ENCODE measurements around the gene GJB3.
"Not testable (repeated sequence)": the region's sequence is repeated elsewhere in the genome, so short reads cannot be mapped to it uniquely, and the experiment has no call there.

GJB3 gene

GRCh38 chr1:34761776-34762307 is 19.2 kb upstream of the GJB3 start:
- H3K27me3 ChIP-seq (ENCODE audit: control insufficient read depth, insufficient read depth, low read length), result no peaks in the 10 kb centered on the region

GRCh38 chr1:34762474-34763141 is 18.4 kb upstream of the GJB3 start:
- Histone ChIP-seq H3K9me3 (ENCODE audit: control insufficient read depth, insufficient read depth, low read length) (no peaks in the 10 kb centered on the region), H3K9ac (ENCODE audit: low read depth, low read length) (no peak overlapping the region), H3K27me3 (ENCODE audit: control insufficient read depth, insufficient read depth, low read length) (no peaks in the 10 kb centered on the region), H3K36me3 (ENCODE audit: control insufficient read depth, insufficient read depth, low read length) (no peaks in the 10 kb centered on the region), H3K4me1 (ENCODE audit: control insufficient read depth, insufficient read depth, low read length) (peaks cover 11% of the 10 kb centered on the region), H3K4me3 (ENCODE audit: low read depth, low read length) (no peak overlapping the region)

More at GRCh38 chr1:34761776-34762307, 19.2 kb upstream of the GJB3 start:
- H3K4me1 ChIP-seq (ENCODE audit: control insufficient read depth, insufficient read depth, low read length), result peaks cover 11% of the 10 kb centered on the region
- H3K9ac ChIP-seq (ENCODE audit: low read depth, low read length), result no peak overlapping the region
- no peaks in the 10 kb centered on the region for H3K36me3 ChIP-seq (ENCODE audit: control insufficient read depth, insufficient read depth, low read length)
- H3K4me3 ChIP-seq (ENCODE audit: low read depth, low read length), result no peak overlapping the region
- no peaks in the 10 kb centered on the region for H3K9me3 ChIP-seq (ENCODE audit: control insufficient read depth, insufficient read depth, low read length)

GRCh38 chr1:34763142-34763781 is 17.8 kb upstream of the GJB3 start:
- Histone ChIP-seq H3K9ac (ENCODE audit: low read depth, low read length) (no peak overlapping the region), H3K4me1 (ENCODE audit: control insufficient read depth, insufficient read depth, low read length) (peaks cover 11% of the 10 kb centered on the region), H3K36me3 (ENCODE audit: control insufficient read depth, insufficient read depth, low read length) (no peaks in the 10 kb centered on the region), H3K4me3 (ENCODE audit: low read depth, low read length) (no peak overlapping the region), H3K9me3 (ENCODE audit: control insufficient read depth, insufficient read depth, low read length) (no peaks in the 10 kb centered on the region), H3K27me3 (ENCODE audit: control insufficient read depth, insufficient read depth, low read length) (no peaks in the 10 kb centered on the region)

- no peaks in the 10 kb centered on the region for H3K27me3 ChIP-seq (ENCODE audit: control insufficient read depth, insufficient read depth, low read length)
- no peaks in the 10 kb centered on the region for H3K36me3 ChIP-seq (ENCODE audit: control insufficient read depth, insufficient read depth, low read length)
- no peak overlapping the region for H3K9ac ChIP-seq (ENCODE audit: low read depth, low read length)
- H3K4me1 ChIP-seq (ENCODE audit: control insufficient read depth, insufficient read depth, low read length), result no peaks in the 10 kb centered on the region
- no peak overlapping the region for H3K4me3 ChIP-seq (ENCODE audit: low read depth, low read length)
- H3K9me3 ChIP-seq (ENCODE audit: control insufficient read depth, insufficient read depth, low read length), result no peaks in the 10 kb centered on the region
Observed at GRCh38 chr1:34768856-34769255, 12.2 kb upstream of the GJB3 start.

DNA sequence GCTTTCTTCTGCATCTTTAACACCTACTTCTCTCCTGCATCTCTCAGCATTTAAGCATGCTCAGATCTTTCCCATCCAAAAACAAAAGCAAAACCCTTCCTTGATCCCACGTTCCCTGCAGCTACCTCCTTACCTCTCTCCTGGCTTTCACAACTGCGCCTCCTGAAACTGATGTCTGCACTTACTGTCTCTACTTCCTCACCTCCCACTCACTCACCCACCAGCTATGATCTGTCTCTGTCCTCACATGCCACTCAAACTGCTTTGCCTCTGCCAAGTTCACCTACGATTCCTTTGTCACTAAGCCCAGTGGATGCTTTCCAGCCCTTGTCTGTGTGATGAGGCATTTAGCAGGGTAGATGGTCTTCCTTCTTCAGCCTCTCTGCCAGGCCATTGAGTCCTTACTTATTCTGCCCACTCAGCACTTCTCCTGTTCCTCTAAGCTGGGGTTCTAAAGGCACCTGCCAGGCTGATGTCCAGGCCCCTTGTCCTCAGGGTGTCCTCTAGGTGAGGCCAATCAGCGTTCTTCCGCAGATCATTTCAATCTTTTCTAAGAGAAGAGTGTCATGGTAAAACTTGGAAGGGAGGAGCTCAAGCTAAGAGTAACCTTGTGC is 10.0 kb upstream of the GJB3 start:
- Histone ChIP-seq H3K27me3 (ENCODE audit: control insufficient read depth, insufficient read depth, low read length) (no peaks in the 10 kb centered on the region), H3K9me3 (ENCODE audit: control insufficient read depth, insufficient read depth, low read length) (no peaks in the 10 kb centered on the region), H3K36me3 (ENCODE audit: control insufficient read depth, insufficient read depth, low read length) (no peaks in the 10 kb centered on the region), H3K4me3 (ENCODE audit: low read depth, low read length) (no peak overlapping the region), H3K4me1 (ENCODE audit: control insufficient read depth, insufficient read depth, low read length) (no peaks in the 10 kb centered on the region), H3K9ac (ENCODE audit: low read depth, low read length) (no peak overlapping the region)

- Histone ChIP-seq H3K4me3 (ENCODE audit: low read depth, low read length) (no peak overlapping the region), H3K27me3 (ENCODE audit: control insufficient read depth, insufficient read depth, low read length) (no peaks in the 10 kb centered on the region), H3K9me3 (ENCODE audit: control insufficient read depth, insufficient read depth, low read length) (no peaks in the 10 kb centered on the region), H3K4me1 (ENCODE audit: control insufficient read depth, insufficient read depth, low read length) (no peaks in the 10 kb centered on the region), H3K36me3 (ENCODE audit: control insufficient read depth, insufficient read depth, low read length) (no peaks in the 10 kb centered on the region), H3K9ac (ENCODE audit: low read depth, low read length) (no peak overlapping the region)
Observed at GRCh38 chr1:34771573-34772371, 9.2 kb upstream of the GJB3 start.

GRCh38 chr1:34773114-34773513 is 7.9 kb upstream of the GJB3 start:
- not testable (repeated sequence) for H3K4me3 ChIP-seq (ENCODE audit: low read depth, low read length); H3K9ac ChIP-seq (ENCODE audit: low read depth, low read length); H3K4me1 ChIP-seq (ENCODE audit: control insufficient read depth, insufficient read depth, low read length); H3K27me3 ChIP-seq (ENCODE audit: control insufficient read depth, insufficient read depth, low read length); H3K9me3 ChIP-seq (ENCODE audit: control insufficient read depth, insufficient read depth, low read length); H3K36me3 ChIP-seq (ENCODE audit: control insufficient read depth, insufficient read depth, low read length)

- H3K4me1 ChIP-seq (ENCODE audit: control insufficient read depth, insufficient read depth, low read length), result no peaks in the 10 kb centered on the region
- H3K9ac ChIP-seq (ENCODE audit: low read depth, low read length), result no peak overlapping the region
- no peak overlapping the region for H3K4me3 ChIP-seq (ENCODE audit: low read depth, low read length)
- H3K9me3 ChIP-seq (ENCODE audit: control insufficient read depth, insufficient read depth, low read length), result no peaks in the 10 kb centered on the region
- no peaks in the 10 kb centered on the region for H3K36me3 ChIP-seq (ENCODE audit: control insufficient read depth, insufficient read depth, low read length)
- H3K27me3 ChIP-seq (ENCODE audit: control insufficient read depth, insufficient read depth, low read length), result no peaks in the 10 kb centered on the region
Observed at GRCh38 chr1:34774957-34775356, 6.1 kb upstream of the GJB3 start.

DNA sequence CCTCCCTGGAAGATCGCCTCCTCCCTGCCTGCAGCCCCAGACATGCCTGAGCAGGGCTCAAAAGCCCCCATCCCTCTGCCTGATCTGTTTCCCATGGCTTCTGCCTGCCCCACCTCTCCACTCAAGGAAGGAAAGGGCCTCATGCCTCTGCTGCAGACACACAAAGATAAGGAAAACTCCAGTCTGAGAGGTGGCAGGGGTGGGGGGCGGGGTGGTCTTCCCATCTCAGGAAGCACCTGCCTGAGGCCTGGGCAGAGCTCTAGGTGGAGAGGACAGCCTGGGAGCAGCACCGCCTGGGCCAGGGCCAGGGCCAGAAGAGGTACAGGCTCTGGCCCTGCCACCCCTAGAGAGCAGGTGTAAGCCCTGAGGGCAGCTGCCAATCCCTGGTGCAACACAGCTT is 4.1 kb upstream of the GJB3 start:
- H3K4me1 ChIP-seq (ENCODE audit: control insufficient read depth, insufficient read depth, low read length), result no peaks in the 10 kb centered on the region
- H3K9me3 ChIP-seq (ENCODE audit: control insufficient read depth, insufficient read depth, low read length), result no peaks in the 10 kb centered on the region
- no peaks in the 10 kb centered on the region for H3K36me3 ChIP-seq (ENCODE audit: control insufficient read depth, insufficient read depth, low read length)
- H3K4me3 ChIP-seq (ENCODE audit: low read depth, low read length), result no peak overlapping the region
- no peak overlapping the region for H3K9ac ChIP-seq (ENCODE audit: low read depth, low read length)
- peaks cover 15% of the 10 kb centered on the region for H3K27me3 ChIP-seq (ENCODE audit: control insufficient read depth, insufficient read depth, low read length)

GRCh38 chr1:34777519-34778321 is 3.3 kb upstream of the GJB3 start:
- Histone ChIP-seq H3K27me3 (ENCODE audit: control insufficient read depth, insufficient read depth, low read length) (peaks cover 23% of the 10 kb centered on the region), H3K4me1 (ENCODE audit: control insufficient read depth, insufficient read depth, low read length) (no peaks in the 10 kb centered on the region), H3K9me3 (ENCODE audit: control insufficient read depth, insufficient read depth, low read length) (no peaks in the 10 kb centered on the region), H3K36me3 (ENCODE audit: control insufficient read depth, insufficient read depth, low read length) (no peaks in the 10 kb centered on the region), H3K4me3 (ENCODE audit: low read depth, low read length) (no peak overlapping the region), H3K9ac (ENCODE audit: low read depth, low read length) (no peak overlapping the region)

DNA sequence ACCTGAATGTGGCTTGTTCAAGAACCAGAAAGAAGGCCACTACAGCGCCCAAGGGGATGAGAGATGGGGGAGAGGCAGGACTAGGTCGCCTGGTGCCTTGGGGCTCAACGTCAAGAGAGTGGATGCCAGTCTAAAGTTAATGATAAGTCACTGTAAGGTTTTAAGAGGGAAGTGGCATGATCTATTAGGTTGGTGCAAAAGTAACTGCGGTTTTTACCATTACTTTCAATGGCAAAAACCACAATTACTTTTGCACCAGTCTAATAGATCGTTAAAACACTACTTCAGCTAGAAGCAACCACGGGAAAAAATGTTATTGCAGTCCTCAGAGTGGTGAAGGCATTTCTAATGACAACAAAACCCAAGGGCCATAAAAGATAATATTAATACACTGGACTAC is 2.6 kb upstream of the GJB3 start:
- H3K4me3 ChIP-seq (ENCODE audit: low read depth, low read length), result no peak overlapping the region
- H3K27me3 ChIP-seq (ENCODE audit: control insufficient read depth, insufficient read depth, low read length), result peaks cover 23% of the 10 kb centered on the region
- H3K9ac ChIP-seq (ENCODE audit: low read depth, low read length), result no peak overlapping the region
- no peaks in the 10 kb centered on the region for H3K9me3 ChIP-seq (ENCODE audit: control insufficient read depth, insufficient read depth, low read length)
- no peaks in the 10 kb centered on the region for H3K4me1 ChIP-seq (ENCODE audit: control insufficient read depth, insufficient read depth, low read length)
- no peaks in the 10 kb centered on the region for H3K36me3 ChIP-seq (ENCODE audit: control insufficient read depth, insufficient read depth, low read length)

All from iPS-15b (cell line).